ENCODE results near the gene SLC34A1. TPM values are rescaled to one million over a fixed set of nuclear protein-coding genes. Genes with fewer than 3 reads are reported as not detected.

The SLC34A1 gene
- total and polyA plus RNA-seq, 2 of the 4 experiments (the other 2 are of a cell fraction): not detected

DNA sequence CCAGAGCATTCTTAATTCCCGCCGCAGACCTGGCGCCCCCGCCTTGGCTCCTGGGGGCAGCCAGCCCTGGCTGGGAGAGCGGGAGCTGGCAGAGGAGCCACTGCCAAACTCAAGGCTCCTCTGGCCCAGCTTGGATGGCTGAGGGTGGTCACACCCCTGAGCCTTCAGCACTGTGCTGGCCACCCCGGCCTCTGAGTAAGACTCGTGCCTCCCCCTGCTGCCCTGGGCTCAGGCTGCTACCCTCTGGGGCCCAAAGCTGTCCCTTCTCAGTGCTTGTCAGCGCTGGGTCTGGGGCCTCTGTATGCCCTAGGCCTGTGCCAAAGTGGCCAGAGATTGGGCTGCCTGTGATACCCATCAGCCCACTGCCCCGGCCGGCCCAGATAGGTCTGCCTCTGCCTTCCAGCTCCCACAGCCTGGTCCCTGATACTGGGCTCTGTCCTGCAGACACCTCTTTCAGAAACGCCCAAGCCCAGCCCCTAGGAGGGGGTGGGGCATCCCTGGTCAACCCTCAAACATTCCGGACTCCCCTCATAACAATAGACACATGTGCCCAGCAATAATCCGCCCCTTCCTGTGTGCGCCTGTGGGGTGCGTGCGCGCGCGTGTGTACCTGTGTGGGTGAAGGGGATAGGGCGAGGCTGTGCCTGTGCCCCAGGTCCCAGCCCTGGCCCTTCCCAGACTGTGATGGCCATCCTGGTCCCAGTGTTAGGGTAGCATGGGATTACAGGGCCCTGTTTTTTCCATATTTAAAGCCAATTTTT is 58.0 kb downstream of the SLC34A1 start:
- Histone ChIP-seq H3K4me1 (ENCODE audit: control insufficient read depth, insufficient read depth, low read length) (peaks cover 3% of the 10 kb centered on the region), H3K79me1 (ENCODE audit: low read depth in 1 of 2, low read length in 2 of 2) (peaks cover 0 to 4% of the 10 kb centered on the region in 2 experiments; a peak in 1 of 4 replicates), H3K4ac (ENCODE audit: low read depth, low read length) (no peak overlapping the region), H3K36me3 (ENCODE audit: control insufficient read depth, insufficient read depth, low read length) (peaks cover 13% of the 10 kb centered on the region; the same call in 1 of the 2 replicates), H3K27me3 (ENCODE audit: control insufficient read depth, insufficient read depth, low read length) (no peaks in the 10 kb centered on the region), H3K4me2 (ENCODE audit: low read depth, low read length) (no peak overlapping the region), H2BK5ac (ENCODE audit: low read depth, low read length, poor library complexity, severe bottlenecking) (no peak overlapping the region), H2BK120ac (ENCODE audit: low read depth, low read length) (no peak overlapping the region), H3K56ac (ENCODE audit: extremely low read depth, insufficient read depth, low read length) (no peak overlapping the region), H3K9ac (ENCODE audit: low read depth, low read length) (no peak overlapping the region), H2BK15ac (ENCODE audit: low read depth, low read length) (no peak overlapping the region), H3K23ac (ENCODE audit: low read depth, low read length) (no peak overlapping the region), H3K9me1 (ENCODE audit: insufficient read depth, low read length) (peaks cover 5% of the 10 kb centered on the region; the same call in 1 of the 2 replicates), H3K9me3 (ENCODE audit: control insufficient read depth, insufficient read depth, low read length) (no peaks in the 10 kb centered on the region), H2AFZ (replicated peaks; ENCODE audit: low read length, poor library complexity) (no peak overlapping the region), H3K18ac (ENCODE audit: low read depth, low read length) (no peak overlapping the region), H2AK5ac (ENCODE audit: low read depth, low read length) (no peak overlapping the region), H2BK20ac (ENCODE audit: low read depth, low read length) (no peak overlapping the region), H3K27ac (ENCODE audit: insufficient read depth, low read length) (no peak overlapping the region), H2AK9ac (replicated peaks; ENCODE audit: low read depth, low read length, poor library complexity) (peak overlapping the region; percentile 65), H3K4me3 (ENCODE audit: insufficient read depth, low read depth, low read length) (no peak overlapping the region), H4K5ac (ENCODE audit: low read depth, low read length) (no peak overlapping the region), H4K91ac (ENCODE audit: insufficient read depth, low read depth, low read length) (no peak overlapping the region), H4K20me1 (ENCODE audit: insufficient read depth, low read length) (peaks cover 4% of the 10 kb centered on the region; the same call in 1 of the 2 replicates), H4K8ac (ENCODE audit: low read depth in 2 of 2, low read length in 2 of 2) (no peak overlapping the region), H3K14ac (replicated peaks; ENCODE audit: low read depth, low read length) (no peak overlapping the region)
- ChIA-PET POLR2A (ENCODE audit: unreplicated experiment) (no interaction called here), CTCF (interaction anchor here (1.1 kb wide), 1 partner anchor 38 kb away, joined by 3 read pairs; no protein-coding TSS in a partner anchor)
- dilution Hi-C loops (cut with HindIII; ENCODE audit: low sequenced_read_pairs, unreplicated experiment) (no loop called here), intact Hi-C loops (cut with micrococcal nuclease) (no loop called here), in situ Hi-C loops (cut with MboI; ENCODE audit: low sequenced_read_pairs) (no loop called here)
- no peak for DNase-seq
- WGBS, 2 experiments (ENCODE audit: extremely low coverage in 2 of 2, insufficient read length in 1 of 2): 100% methylated on average over 1 of the region's 20 CpGs; no CpG with 5 or more reads in 1 of the 2 experiments
- no peak for TF ChIP-seq MXI1 (IDR thresholded peaks at IDR 0.05; ENCODE audit: borderline replicate concordance, low read depth, low read length)
- TF ChIP-seq, protein P1, sequence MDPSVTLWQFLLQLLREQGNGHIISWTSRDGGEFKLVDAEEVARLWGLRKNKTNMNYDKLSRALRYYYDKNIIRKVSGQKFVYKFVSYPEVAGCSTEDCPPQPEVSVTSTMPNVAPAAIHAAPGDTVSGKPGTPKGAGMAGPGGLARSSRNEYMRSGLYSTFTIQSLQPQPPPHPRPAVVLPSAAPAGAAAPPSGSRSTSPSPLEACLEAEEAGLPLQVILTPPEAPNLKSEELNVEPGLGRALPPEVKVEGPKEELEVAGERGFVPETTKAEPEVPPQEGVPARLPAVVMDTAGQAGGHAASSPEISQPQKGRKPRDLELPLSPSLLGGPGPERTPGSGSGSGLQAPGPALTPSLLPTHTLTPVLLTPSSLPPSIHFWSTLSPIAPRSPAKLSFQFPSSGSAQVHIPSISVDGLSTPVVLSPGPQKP (IDR thresholded peaks at IDR 0.05; ENCODE audit: borderline replicate concordance, low read depth, low read length): no peak
- TF ChIP-seq RFX5 (IDR thresholded peaks at IDR 0.05; ENCODE audit: low read depth, low read length): no peak
- no peak for TF ChIP-seq RAD21 (IDR thresholded peaks at IDR 0.05; ENCODE audit: low read length)
- no peak for TF ChIP-seq MAFK (IDR thresholded peaks at IDR 0.05; ENCODE audit: low read depth, low read length)
- no peak for TF ChIP-seq CEBPB (IDR thresholded peaks at IDR 0.05; ENCODE audit: low read depth, low read length)
- no peak for TF ChIP-seq POLR2A (IDR thresholded peaks at IDR 0.05; ENCODE audit: low read depth, low read length)
- no peak for TF ChIP-seq NFE2L2 (IDR thresholded peaks at IDR 0.05; ENCODE audit: low read depth, low read length)
- no peak for TF ChIP-seq SMC3 (IDR thresholded peaks at IDR 0.05; ENCODE audit: low read depth, low read length)
- TF ChIP-seq BHLHE40 (IDR thresholded peaks at IDR 0.05; ENCODE audit: low read depth, low read length): no peak
- TF ChIP-seq, protein P2, sequence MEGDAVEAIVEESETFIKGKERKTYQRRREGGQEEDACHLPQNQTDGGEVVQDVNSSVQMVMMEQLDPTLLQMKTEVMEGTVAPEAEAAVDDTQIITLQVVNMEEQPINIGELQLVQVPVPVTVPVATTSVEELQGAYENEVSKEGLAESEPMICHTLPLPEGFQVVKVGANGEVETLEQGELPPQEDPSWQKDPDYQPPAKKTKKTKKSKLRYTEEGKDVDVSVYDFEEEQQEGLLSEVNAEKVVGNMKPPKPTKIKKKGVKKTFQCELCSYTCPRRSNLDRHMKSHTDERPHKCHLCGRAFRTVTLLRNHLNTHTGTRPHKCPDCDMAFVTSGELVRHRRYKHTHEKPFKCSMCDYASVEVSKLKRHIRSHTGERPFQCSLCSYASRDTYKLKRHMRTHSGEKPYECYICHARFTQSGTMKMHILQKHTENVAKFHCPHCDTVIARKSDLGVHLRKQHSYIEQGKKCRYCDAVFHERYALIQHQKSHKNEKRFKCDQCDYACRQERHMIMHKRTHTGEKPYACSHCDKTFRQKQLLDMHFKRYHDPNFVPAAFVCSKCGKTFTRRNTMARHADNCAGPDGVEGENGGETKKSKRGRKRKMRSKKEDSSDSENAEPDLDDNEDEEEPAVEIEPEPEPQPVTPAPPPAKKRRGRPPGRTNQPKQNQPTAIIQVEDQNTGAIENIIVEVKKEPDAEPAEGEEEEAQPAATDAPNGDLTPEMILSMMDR (conservative IDR thresholded peaks at IDR 0.05; ENCODE audit: low read depth, low read length): no peak
- TF ChIP-seq FOS (IDR thresholded peaks at IDR 0.05; ENCODE audit: low read depth, low read length): no peak
- no peak for TF ChIP-seq RCOR1 (IDR thresholded peaks at IDR 0.05; ENCODE audit: insufficient replicate concordance, low read length)
- TF ChIP-seq, protein P3, sequence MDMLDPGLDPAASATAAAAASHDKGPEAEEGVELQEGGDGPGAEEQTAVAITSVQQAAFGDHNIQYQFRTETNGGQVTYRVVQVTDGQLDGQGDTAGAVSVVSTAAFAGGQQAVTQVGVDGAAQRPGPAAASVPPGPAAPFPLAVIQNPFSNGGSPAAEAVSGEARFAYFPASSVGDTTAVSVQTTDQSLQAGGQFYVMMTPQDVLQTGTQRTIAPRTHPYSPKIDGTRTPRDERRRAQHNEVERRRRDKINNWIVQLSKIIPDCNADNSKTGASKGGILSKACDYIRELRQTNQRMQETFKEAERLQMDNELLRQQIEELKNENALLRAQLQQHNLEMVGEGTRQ (IDR thresholded peaks at IDR 0.05; ENCODE audit: low read depth, low read length): no peak
- BruUV-seq (replicated peaks): no TSS peak
- no peak for ATAC-seq (ENCODE audit: low read depth)

Data from IMR-90 (cell line).